ENCODE measurements around the gene HKDC1.

Gene HKDC1

DNA sequence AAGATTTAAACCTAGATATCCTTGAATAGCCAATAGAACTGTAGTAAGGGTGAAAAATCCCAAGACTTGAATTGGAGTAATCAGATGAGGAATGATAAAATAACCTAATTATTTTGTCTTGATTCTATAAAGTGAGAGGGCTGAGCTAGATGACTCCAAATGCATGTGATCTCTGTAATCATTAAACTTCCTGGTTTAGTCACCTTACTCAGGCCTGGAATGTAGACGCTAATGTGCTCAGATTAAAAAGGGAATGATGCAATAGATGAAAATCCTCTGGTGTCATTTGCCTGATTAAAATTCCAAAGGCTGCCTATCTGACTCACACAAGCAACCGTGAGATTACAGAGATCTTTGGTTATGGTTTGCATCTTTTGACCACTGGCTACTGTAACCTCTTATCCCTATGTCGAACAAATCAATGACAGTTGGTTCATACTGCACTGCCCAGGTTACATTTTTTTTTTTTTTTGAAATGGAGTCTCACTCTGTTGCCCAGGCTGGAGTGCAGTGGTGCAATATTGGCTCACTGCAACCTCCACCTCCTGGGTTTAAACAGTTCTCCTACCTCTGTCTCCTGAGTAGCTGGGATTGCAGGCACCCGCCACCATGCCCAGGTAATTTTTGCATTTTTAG, 2.9 kb upstream of the HKDC1 start:
- Histone ChIP-seq H2AFZ (ENCODE audit: low read depth, low read length, severe bottlenecking) (no peak overlapping the region), H3K79me2 (ENCODE audit: insufficient read depth, low read length) (no peaks in the 10 kb centered on the region)

GRCh38 chr10:69218831-69219230, 1.3 kb upstream of the HKDC1 start:
- no peaks in the 10 kb centered on the region for H3K36me3 ChIP-seq (ENCODE audit: low read length)
- TF ChIP-seq, protein P1, sequence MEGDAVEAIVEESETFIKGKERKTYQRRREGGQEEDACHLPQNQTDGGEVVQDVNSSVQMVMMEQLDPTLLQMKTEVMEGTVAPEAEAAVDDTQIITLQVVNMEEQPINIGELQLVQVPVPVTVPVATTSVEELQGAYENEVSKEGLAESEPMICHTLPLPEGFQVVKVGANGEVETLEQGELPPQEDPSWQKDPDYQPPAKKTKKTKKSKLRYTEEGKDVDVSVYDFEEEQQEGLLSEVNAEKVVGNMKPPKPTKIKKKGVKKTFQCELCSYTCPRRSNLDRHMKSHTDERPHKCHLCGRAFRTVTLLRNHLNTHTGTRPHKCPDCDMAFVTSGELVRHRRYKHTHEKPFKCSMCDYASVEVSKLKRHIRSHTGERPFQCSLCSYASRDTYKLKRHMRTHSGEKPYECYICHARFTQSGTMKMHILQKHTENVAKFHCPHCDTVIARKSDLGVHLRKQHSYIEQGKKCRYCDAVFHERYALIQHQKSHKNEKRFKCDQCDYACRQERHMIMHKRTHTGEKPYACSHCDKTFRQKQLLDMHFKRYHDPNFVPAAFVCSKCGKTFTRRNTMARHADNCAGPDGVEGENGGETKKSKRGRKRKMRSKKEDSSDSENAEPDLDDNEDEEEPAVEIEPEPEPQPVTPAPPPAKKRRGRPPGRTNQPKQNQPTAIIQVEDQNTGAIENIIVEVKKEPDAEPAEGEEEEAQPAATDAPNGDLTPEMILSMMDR (IDR thresholded peaks at IDR 0.05; ENCODE audit: insufficient read depth, low read length, poor library complexity, severe bottlenecking), result no peak
- no peak for TF ChIP-seq EZH2phosphoT487 (conservative IDR thresholded peaks at IDR 0.05; ENCODE audit: low read length)
- H3F3A ChIP-seq (ENCODE audit: insufficient read depth), result no peaks in the 10 kb centered on the region
- H3K79me2 ChIP-seq (ENCODE audit: insufficient read depth, low read length), result no peaks in the 10 kb centered on the region
- no peak overlapping the region for H2AFZ ChIP-seq (ENCODE audit: low read depth, low read length, severe bottlenecking)
- H3K9me2 ChIP-seq (replicated peaks; ENCODE audit: insufficient read depth, low read length), result no peaks in the 10 kb centered on the region
- H3K4me3 ChIP-seq (ENCODE audit: insufficient read depth, low read length, poor library complexity, severe bottlenecking), result no peak overlapping the region
- H3K4me2 ChIP-seq (ENCODE audit: low read depth, low read length, poor library complexity, severe bottlenecking), result no peak overlapping the region
- H3K27ac ChIP-seq (ENCODE audit: low read depth, low read length), result no peak overlapping the region
- no peaks in the 10 kb centered on the region for H3K27me3 ChIP-seq (ENCODE audit: low read length)
- no peaks in the 10 kb centered on the region for H4K20me1 ChIP-seq (ENCODE audit: low read depth, low read length)
- no peak overlapping the region for H3K9ac ChIP-seq (ENCODE audit: low read length)
- no peaks in the 10 kb centered on the region for H3K9me3 ChIP-seq (ENCODE audit: insufficient read depth, low read length)

More for the DNA sequence above, 2.9 kb upstream of the HKDC1 start:
- H3K9me2 ChIP-seq (replicated peaks; ENCODE audit: insufficient read depth, low read length), result no peaks in the 10 kb centered on the region
- H3K36me3 ChIP-seq (ENCODE audit: low read length), result no peaks in the 10 kb centered on the region
- no peaks in the 10 kb centered on the region for H4K20me1 ChIP-seq (ENCODE audit: low read depth, low read length)
- H3K9ac ChIP-seq (ENCODE audit: low read length), result no peak overlapping the region
- H3F3A ChIP-seq (ENCODE audit: insufficient read depth), result no peaks in the 10 kb centered on the region
- no peak overlapping the region for H3K4me2 ChIP-seq (ENCODE audit: low read depth, low read length, poor library complexity, severe bottlenecking)
- H3K27ac ChIP-seq (ENCODE audit: low read depth, low read length), result no peak overlapping the region
- H3K27me3 ChIP-seq (ENCODE audit: low read length), result no peaks in the 10 kb centered on the region
- no peak for TF ChIP-seq EZH2phosphoT487 (conservative IDR thresholded peaks at IDR 0.05; ENCODE audit: low read length)
- TF ChIP-seq, protein P1 (IDR thresholded peaks at IDR 0.05; ENCODE audit: insufficient read depth, low read length, poor library complexity, severe bottlenecking), result no peak
- H3K4me3 ChIP-seq (ENCODE audit: insufficient read depth, low read length, poor library complexity, severe bottlenecking), result no peak overlapping the region
- H3K9me3 ChIP-seq (ENCODE audit: insufficient read depth, low read length), result no peaks in the 10 kb centered on the region

- Histone ChIP-seq H3F3A (ENCODE audit: insufficient read depth) (no peaks in the 10 kb centered on the region), H2AFZ (ENCODE audit: low read depth, low read length, severe bottlenecking) (no peak overlapping the region)
- TF ChIP-seq, protein P1 (IDR thresholded peaks at IDR 0.05; ENCODE audit: insufficient read depth, low read length, poor library complexity, severe bottlenecking), result no peak
- no peak for TF ChIP-seq EZH2phosphoT487 (conservative IDR thresholded peaks at IDR 0.05; ENCODE audit: low read length)
Observed at GRCh38 chr10:69220507-69220906, 375 bp downstream of the HKDC1 start.

More at GRCh38 chr10:69220507-69220906, 375 bp downstream of the HKDC1 start:
- no peaks in the 10 kb centered on the region for H3K36me3 ChIP-seq (ENCODE audit: low read length)
- no peak overlapping the region for H3K27ac ChIP-seq (ENCODE audit: low read depth, low read length)
- H4K20me1 ChIP-seq (ENCODE audit: low read depth, low read length), result no peaks in the 10 kb centered on the region
- H3K79me2 ChIP-seq (ENCODE audit: insufficient read depth, low read length), result no peaks in the 10 kb centered on the region
- no peaks in the 10 kb centered on the region for H3K9me2 ChIP-seq (replicated peaks; ENCODE audit: insufficient read depth, low read length)
- no peak overlapping the region for H3K9ac ChIP-seq (ENCODE audit: low read length)
- H3K4me2 ChIP-seq (ENCODE audit: low read depth, low read length, poor library complexity, severe bottlenecking), result no peak overlapping the region
- H3K4me3 ChIP-seq (ENCODE audit: insufficient read depth, low read length, poor library complexity, severe bottlenecking), result no peak overlapping the region
- H3K27me3 ChIP-seq (ENCODE audit: low read length), result no peaks in the 10 kb centered on the region
- no peaks in the 10 kb centered on the region for H3K9me3 ChIP-seq (ENCODE audit: insufficient read depth, low read length)
